Neural progenitor cell (in vitro differentiated cells): ENCODE measurements around the gene ADAMTSL1. TPM values are rescaled to one million over a fixed set of nuclear protein-coding genes. Genes with fewer than 3 reads are reported as not detected.

Source experiments
- DNase-seq: peaks from one replicate; pipeline ENCODE4 v3.0.0-alpha.2; 2016; ENCODE audit warnings: low spot score
- H2AFZ ChIP-seq: fragments of 200-600 bp; sonication (generic); replicated peaks from 2 replicates; pipeline ENCODE4 v1.6.1; 2016; ENCODE audit warnings: antibody characterized with exemption
- H3F3A ChIP-seq: fragments of 200-600 bp; sonication (generic); 2 replicates; pipeline ENCODE4 v1.6.1; 2016; ENCODE audit warnings: antibody characterized with exemption, low read depth
- H3K27ac ChIP-seq: fragments of 200-600 bp; sonication (generic); 2 replicates; pipeline ENCODE4 v1.5.1; 2016; ENCODE audit warnings: mild to moderate bottlenecking
- H3K27me3 ChIP-seq: fragments of 200-600 bp; sonication (generic); 2 replicates; pipeline ENCODE4 v1.6.1; 2016; ENCODE audit warnings: mild to moderate bottlenecking, moderate library complexity
- H3K36me3 ChIP-seq: fragments of 200-600 bp; sonication (generic); 2 replicates; pipeline ENCODE4 v1.5.1; 2016
- H3K4me1 ChIP-seq: fragments of 200-600 bp; sonication (generic); 2 replicates; pipeline ENCODE4 v1.6.1; 2016; ENCODE audit warnings: mixed run types
- H3K4me2 ChIP-seq: fragments of 200-600 bp; sonication (generic); 2 replicates; pipeline ENCODE4 v1.6.1; 2016
- H3K4me3 ChIP-seq: fragments of 200-600 bp; sonication (generic); 2 replicates; pipeline ENCODE4 v1.5.1; 2016
- H3K79me2 ChIP-seq: fragments of 200-600 bp; sonication (generic); 2 replicates; pipeline ENCODE4 v1.6.1; 2016; ENCODE audit warnings: low read depth
- H3K9ac ChIP-seq: fragments of 200-600 bp; sonication (generic); 2 replicates; pipeline ENCODE4 v1.6.1; 2016
- H3K9me3 ChIP-seq: fragments of 200-600 bp; sonication (generic); 2 replicates; pipeline ENCODE4 v1.5.1; 2016; ENCODE audit warnings: low read depth
- H4K20me1 ChIP-seq: fragments of 200-600 bp; sonication (generic); 2 replicates; pipeline ENCODE4 v1.6.1; 2016; ENCODE audit warnings: low read depth
- H3K27ac Mint-ChIP-seq: 3 replicates; pipeline ENCODE4 v1.8.0; 2021; ENCODE audit warnings: mixed read lengths
- H3K27me3 Mint-ChIP-seq: 2 replicates; pipeline ENCODE4 v1.8.0; 2022; ENCODE audit warnings: low read depth, mild to moderate bottlenecking, inconsistent platforms, moderate library complexity, mixed read lengths; ENCODE audit not compliant: insufficient read depth
- H3K36me3 Mint-ChIP-seq: 3 replicates; pipeline ENCODE4 v1.8.0; 2021; ENCODE audit warnings: mixed read lengths
- H3K4me1 Mint-ChIP-seq: 3 replicates; pipeline ENCODE4 v1.8.0; 2021; ENCODE audit warnings: mixed read lengths
- H3K4me3 Mint-ChIP-seq: 3 replicates; pipeline ENCODE4 v1.8.0; 2021; ENCODE audit warnings: mild to moderate bottlenecking, moderate library complexity, mixed read lengths
- H3K9me3 Mint-ChIP-seq: 3 replicates; pipeline ENCODE4 v1.8.0; 2020; ENCODE audit warnings: mixed read lengths
- EZH2 ChIP-seq: fragments of 200-600 bp; sonication (generic); IDR thresholded peaks from 2 replicates; pipeline ENCODE4 v1.6.1; 2017; ENCODE audit warnings: antibody characterized with exemption, mild to moderate bottlenecking, moderate library complexity
- EZH2phosphoT487 ChIP-seq: fragments of 200-600 bp; sonication (generic); IDR thresholded peaks from 2 replicates; pipeline ENCODE4 v1.6.1; 2017; ENCODE audit warnings: antibody characterized with exemption
- total RNA-seq: library from RNA; depleted of rRNA; stranded (reverse); fragments of >200 nt; gene quantifications from 2 replicates; pipeline ENCODE4 v1.2.3, GENCODE V29; 2015; ENCODE audit warnings: low replicate concordance
- TF ChIP-seq, protein P1 (sequence below): fragments of 200-600 bp; sonication (generic); IDR thresholded peaks from 2 replicates; pipeline ENCODE4 v1.5.1; 2017; ENCODE audit warnings: antibody characterized with exemption, mild to moderate bottlenecking

The ADAMTSL1 gene
- total RNA-seq, 1 donor from 2014 or later = 0.73 TPM

DNA sequence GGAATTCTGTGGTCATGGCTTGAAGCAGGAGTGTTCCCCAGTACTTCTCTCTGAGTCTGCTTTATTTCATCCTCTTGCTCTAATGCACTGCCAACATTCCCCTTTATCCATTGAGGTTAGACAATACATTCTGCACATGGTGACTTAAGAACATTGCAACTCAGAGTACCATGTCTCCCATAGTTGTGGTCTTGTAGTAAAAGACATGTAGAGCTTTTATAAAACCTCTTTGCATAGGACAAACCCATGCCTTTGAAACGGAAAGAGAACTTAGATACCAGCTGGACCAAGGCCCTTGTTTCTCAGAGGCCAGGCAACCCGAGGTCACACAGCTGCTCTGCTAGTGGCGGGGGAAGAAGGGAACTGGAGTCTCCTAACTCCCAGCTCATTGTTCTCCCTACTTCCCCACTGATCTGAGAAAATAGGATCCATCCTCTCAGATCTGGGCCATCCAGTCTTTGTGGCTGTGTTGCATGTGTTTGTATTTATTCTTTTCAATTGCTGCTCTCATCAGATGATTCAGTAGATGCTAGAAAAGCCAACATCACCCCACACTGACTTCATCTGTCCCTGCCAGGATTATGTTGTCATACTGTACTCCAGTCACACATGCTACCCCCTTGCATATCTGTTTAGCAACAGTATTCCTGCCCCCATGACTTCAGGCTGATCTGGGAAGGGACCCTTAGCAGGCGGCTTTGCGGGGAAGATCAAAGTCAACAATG, 322.2 kb downstream of the ADAMTSL1 start:
- H4K20me1 ChIP-seq = no peaks in the 10 kb centered on the region
- H2AFZ ChIP-seq = peak overlapping the region; percentile 8
- no peak overlapping the region for H3K9ac ChIP-seq
- Mint-ChIP-seq H3K9me3 (no peaks in the 10 kb centered on the region), H3K27ac (peak overlapping the region; percentile 39), H3K36me3 (no peaks in the 10 kb centered on the region), H3K4me3 (no peak overlapping the region), H3K27me3 (peaks cover 3% of the 10 kb centered on the region), H3K4me1 (peaks cover 32% of the 10 kb centered on the region)
- no peaks in the 10 kb centered on the region for H3K9me3 ChIP-seq
- TF ChIP-seq EZH2phosphoT487 (no peak), EZH2 (no peak)
- TF ChIP-seq, protein P1, sequence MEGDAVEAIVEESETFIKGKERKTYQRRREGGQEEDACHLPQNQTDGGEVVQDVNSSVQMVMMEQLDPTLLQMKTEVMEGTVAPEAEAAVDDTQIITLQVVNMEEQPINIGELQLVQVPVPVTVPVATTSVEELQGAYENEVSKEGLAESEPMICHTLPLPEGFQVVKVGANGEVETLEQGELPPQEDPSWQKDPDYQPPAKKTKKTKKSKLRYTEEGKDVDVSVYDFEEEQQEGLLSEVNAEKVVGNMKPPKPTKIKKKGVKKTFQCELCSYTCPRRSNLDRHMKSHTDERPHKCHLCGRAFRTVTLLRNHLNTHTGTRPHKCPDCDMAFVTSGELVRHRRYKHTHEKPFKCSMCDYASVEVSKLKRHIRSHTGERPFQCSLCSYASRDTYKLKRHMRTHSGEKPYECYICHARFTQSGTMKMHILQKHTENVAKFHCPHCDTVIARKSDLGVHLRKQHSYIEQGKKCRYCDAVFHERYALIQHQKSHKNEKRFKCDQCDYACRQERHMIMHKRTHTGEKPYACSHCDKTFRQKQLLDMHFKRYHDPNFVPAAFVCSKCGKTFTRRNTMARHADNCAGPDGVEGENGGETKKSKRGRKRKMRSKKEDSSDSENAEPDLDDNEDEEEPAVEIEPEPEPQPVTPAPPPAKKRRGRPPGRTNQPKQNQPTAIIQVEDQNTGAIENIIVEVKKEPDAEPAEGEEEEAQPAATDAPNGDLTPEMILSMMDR = no peak
- H3K4me2 ChIP-seq = peak overlapping the region; percentile 14
- H3K4me3 ChIP-seq = no peak overlapping the region
- peaks cover 7% of the 10 kb centered on the region for H3F3A ChIP-seq
- H3K27me3 ChIP-seq = no peaks in the 10 kb centered on the region
- H3K4me1 ChIP-seq = peaks cover 6% of the 10 kb centered on the region
- DNase-seq = peak; percentile 45
- H3K79me2 ChIP-seq = no peaks in the 10 kb centered on the region
- no peak overlapping the region for H3K27ac ChIP-seq
- no peaks in the 10 kb centered on the region for H3K36me3 ChIP-seq

DNA sequence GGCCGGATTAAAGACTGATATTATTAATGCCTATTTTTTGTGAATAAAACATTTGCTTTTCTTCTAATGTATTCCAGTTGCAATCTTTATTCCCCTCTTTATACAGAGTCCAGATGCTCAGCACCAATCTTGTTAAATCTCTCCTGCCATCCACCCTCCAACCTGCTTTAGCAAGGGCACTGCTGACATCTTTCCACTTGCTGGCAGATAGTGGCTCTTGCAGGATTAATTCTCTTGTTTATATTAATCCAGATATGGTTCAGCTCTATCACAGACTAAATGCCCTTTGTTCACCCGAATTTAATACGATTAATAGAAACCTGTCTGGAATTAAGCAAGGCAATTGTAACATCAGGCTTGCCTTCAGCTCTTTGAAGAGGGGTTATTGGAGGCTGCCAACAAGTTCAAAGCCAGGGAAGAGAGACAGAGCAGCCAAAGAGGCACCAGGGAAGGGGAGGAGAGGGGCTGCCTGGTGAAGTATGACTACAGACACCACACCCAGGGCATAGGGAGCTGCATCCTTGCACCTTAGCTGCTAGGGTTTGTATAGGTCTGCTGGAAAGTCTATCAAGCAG, 322.8 kb downstream of the ADAMTSL1 start:
- H3K36me3 Mint-ChIP-seq = no peaks in the 10 kb centered on the region
- no peaks in the 10 kb centered on the region for H3K27me3 ChIP-seq
- H3K4me1 Mint-ChIP-seq = peaks cover 32% of the 10 kb centered on the region

DNA sequence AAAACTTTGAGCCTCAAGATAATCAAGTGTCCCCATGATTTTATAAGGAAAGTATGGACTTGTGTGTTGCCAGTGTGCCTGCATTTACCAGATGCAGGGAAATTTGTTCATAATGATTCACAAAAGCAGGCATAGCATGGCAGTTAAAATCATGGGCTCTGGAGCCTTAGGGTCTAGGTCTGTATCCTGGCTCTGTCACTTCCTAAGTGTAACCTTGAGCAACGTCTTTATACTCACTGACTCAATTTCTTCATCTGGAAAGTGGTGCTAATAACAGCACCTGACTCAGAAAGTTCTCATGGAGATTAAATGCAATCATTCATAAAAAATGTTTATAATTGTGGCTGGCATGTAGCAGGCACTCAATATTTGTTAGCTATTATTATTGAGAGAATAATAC, 324.2 kb downstream of the ADAMTSL1 start:
- peaks cover 6% of the 10 kb centered on the region for H3K4me1 ChIP-seq
- peaks cover 7% of the 10 kb centered on the region for H3F3A ChIP-seq
- DNase-seq = no peak
- no peak overlapping the region for H3K4me2 ChIP-seq
- no peak overlapping the region for H3K27ac ChIP-seq
- no peak overlapping the region for H3K4me3 ChIP-seq
- no peaks in the 10 kb centered on the region for H3K27me3 ChIP-seq
- H3K4me1 Mint-ChIP-seq = peaks cover 32% of the 10 kb centered on the region
- H4K20me1 ChIP-seq = no peaks in the 10 kb centered on the region
- no peaks in the 10 kb centered on the region for H3K36me3 Mint-ChIP-seq
- H3K36me3 ChIP-seq = no peaks in the 10 kb centered on the region
- H3K9me3 Mint-ChIP-seq = no peaks in the 10 kb centered on the region
- TF ChIP-seq, protein P1 = no peak
- no peak for TF ChIP-seq EZH2phosphoT487
- no peak for TF ChIP-seq EZH2
- no peak overlapping the region for H3K27ac Mint-ChIP-seq
- H3K27me3 Mint-ChIP-seq = peaks cover 2% of the 10 kb centered on the region
- H3K4me3 Mint-ChIP-seq = no peak overlapping the region
- no peaks in the 10 kb centered on the region for H3K79me2 ChIP-seq
- H3K9me3 ChIP-seq = no peaks in the 10 kb centered on the region
- no peak overlapping the region for H3K9ac ChIP-seq
- no peak overlapping the region for H2AFZ ChIP-seq

More for the DNA sequence above, 322.8 kb downstream of the ADAMTSL1 start:
- Histone ChIP-seq H3K27ac (no peak overlapping the region), H3K4me2 (no peak overlapping the region), H3K36me3 (no peaks in the 10 kb centered on the region), H3F3A (peaks cover 7% of the 10 kb centered on the region), H3K9ac (no peak overlapping the region), H3K4me1 (peaks cover 6% of the 10 kb centered on the region), H2AFZ (no peak overlapping the region), H3K9me3 (no peaks in the 10 kb centered on the region), H3K79me2 (no peaks in the 10 kb centered on the region), H4K20me1 (no peaks in the 10 kb centered on the region), H3K4me3 (no peak overlapping the region)
- Mint-ChIP-seq H3K27me3 (peaks cover 2% of the 10 kb centered on the region), H3K9me3 (no peaks in the 10 kb centered on the region), H3K27ac (peak overlapping the region; percentile 26), H3K4me3 (no peak overlapping the region)
- DNase-seq = no peak
- TF ChIP-seq, protein P1 = no peak
- TF ChIP-seq EZH2phosphoT487 (no peak), EZH2 (no peak)
